Measurements from ENCODE around the gene COX6B2. TPM values are rescaled to one million over a fixed set of nuclear protein-coding genes. Genes with fewer than 3 reads are reported as not detected.
A peak's percentile ranks its signal among the peaks of the same experiment; 100 is the strongest.
"Not testable (repeated sequence)": the region's sequence is repeated elsewhere in the genome, so short reads cannot be mapped to it uniquely, and the experiment has no call there.

COX6B2 gene
- total and polyA plus RNA-seq, 4 experiments from 2014 or later: 0.38 TPM; not detected in 3

GRCh38 chr19:55339105-55339888 lies 15.2 kb downstream of the COX6B2 start, which contains the start of gene KMT5C:
Gene KMT5C, plus strand, starts transcription at chr19:55339876. Its CDS starts 2,061 bp downstream, at chr19:55341937.
- peak within 1 kb of the TSS; percentile 90 for H3K27ac ChIP-seq (ENCODE audit: low read depth, low read length)
- peaks cover 3% of the 10 kb centered on the region for H3K36me3 ChIP-seq (ENCODE audit: insufficient read depth, low read length)
- H3K27me3 ChIP-seq (ENCODE audit: insufficient read depth, low read length): no peaks in the 10 kb centered on the region
- no peaks in the 10 kb centered on the region for H3K9me3 ChIP-seq (ENCODE audit: control insufficient read depth in 1 of 2, low read length in 2 of 2)
- H3K27ac Mint-ChIP-seq: peak within 1 kb of the TSS; percentile 97 to 100 (median 99)
- H3K4me3 ChIP-seq (ENCODE audit: low read length in 2 of 2): peak within 1 kb of the TSS; percentile 66 to 74
- peaks cover 9 to 35% (median 18%) of the 10 kb centered on the region in 4 donors for H3K4me1 Mint-ChIP-seq
- peaks cover 4 to 9% of the 10 kb centered on the region in 2 donors for H3K36me3 Mint-ChIP-seq
- peak; percentile 100 for DNase-seq
- peaks cover 1 to 12% of the 10 kb centered on the region in 2 donors for H3K27me3 Mint-ChIP-seq
- ChIA-PET CTCF (ENCODE audit: partially characterized antibody) (interaction anchor here (1.0 to 2.6 kb wide), 10 partner anchors 8 to 137 kb away, joined by 3 to 30 read pairs (median 5); partner anchors contain the start of genes HSPBP1, TMEM238 and ZNF628), POLR2A (ENCODE audit: partially characterized antibody) (interaction anchor here (0.5 to 4.1 kb wide), 34 partner anchors 9 to 890 kb away, joined by 3 to 94 read pairs (median 6); partner anchors contain the start of genes COX6B2, FIZ1, HSPBP1 and ISOC2)
- peaks cover 0 to 5% (median 0%) of the 10 kb centered on the region in 8 donors for H3K9me3 Mint-ChIP-seq
- H3K4me3 Mint-ChIP-seq: peak within 1 kb of the TSS; percentile 90 to 96 (median 93)
- intact Hi-C loops (cut with micrococcal nuclease): loop anchor here (1.0 kb wide), 10 partner anchors 15 to 314 kb away; partner anchors contain the start of genes COX6B2, HSPBP1, PPP1R12C and PPP6R1
- peaks cover 24% of the 10 kb centered on the region for H3K4me1 ChIP-seq (ENCODE audit: insufficient read depth, low read length)

DNA sequence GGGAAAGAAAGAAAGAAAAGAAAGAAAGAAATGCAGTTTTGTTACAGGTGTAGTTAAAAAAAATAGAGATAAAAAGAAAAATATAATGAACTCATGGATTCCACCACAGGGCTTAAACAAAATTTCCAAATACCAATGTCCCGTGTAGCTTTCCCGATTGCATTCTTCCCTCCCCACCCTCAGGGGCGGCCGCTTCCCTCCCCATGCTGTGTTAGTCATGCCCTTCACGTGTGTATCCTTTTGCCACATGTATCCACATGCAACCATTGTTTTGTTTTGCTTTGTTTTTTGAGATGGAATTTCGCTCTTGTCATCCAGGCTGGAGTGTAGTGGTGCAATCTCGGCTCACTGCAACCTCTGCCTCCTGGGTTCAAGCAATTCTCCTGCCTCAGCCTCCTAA lies 18.4 kb downstream of the COX6B2 start:
- Mint-ChIP-seq H3K27ac (peak overlapping the region in 2 of 7 donors; percentile 97 to 98), H3K9me3 (peaks cover 0 to 5% (median 0%) of the 10 kb centered on the region in 8 donors), H3K4me1 (peaks cover 7 to 29% (median 14%) of the 10 kb centered on the region in 4 donors), H3K4me3 (no peak overlapping the region), H3K27me3 (peaks cover 1 to 17% of the 10 kb centered on the region in 2 donors), H3K36me3 (peaks cover 0 to 9% of the 10 kb centered on the region in 2 donors)
- Histone ChIP-seq H3K36me3 (ENCODE audit: insufficient read depth, low read length) (no peaks in the 10 kb centered on the region), H3K4me1 (ENCODE audit: insufficient read depth, low read length) (peaks cover 18% of the 10 kb centered on the region), H3K27ac (ENCODE audit: low read depth, low read length) (no peak overlapping the region), H3K27me3 (ENCODE audit: insufficient read depth, low read length) (no peaks in the 10 kb centered on the region), H3K9me3 (ENCODE audit: control insufficient read depth in 1 of 2, low read length in 2 of 2) (no peaks in the 10 kb centered on the region), H3K4me3 (ENCODE audit: low read length in 2 of 2) (no peak overlapping the region)
- intact Hi-C loops (cut with micrococcal nuclease): no loop called here
- no peak for DNase-seq
- CTCF ChIA-PET (ENCODE audit: partially characterized antibody): no interaction called here
- POLR2A ChIA-PET (ENCODE audit: partially characterized antibody): interaction anchor here (1.6 to 4.1 kb wide), 2 partner anchors 34 to 50 kb away, joined by 10 to 94 read pairs; partner anchors contain the start of genes RPL28 and TMEM238

DNA sequence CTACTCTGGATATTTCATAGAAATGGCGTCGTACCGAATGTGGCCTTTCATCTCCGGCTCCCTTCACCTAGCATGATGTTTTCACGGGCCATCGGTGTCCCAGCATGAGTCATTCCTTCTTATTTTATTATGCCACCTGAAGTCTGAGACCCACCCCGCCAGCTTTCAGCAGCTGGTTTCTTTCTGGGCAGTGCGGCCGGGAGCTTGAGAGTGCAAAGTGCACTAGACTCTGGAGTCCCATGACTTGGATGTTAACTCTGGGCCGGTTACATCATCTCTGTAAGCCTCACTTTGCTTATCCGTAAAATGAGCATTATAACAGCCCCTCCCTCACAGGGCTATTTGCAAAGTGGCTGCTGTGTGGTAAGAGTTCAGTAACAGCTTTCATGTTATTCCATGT lies 20.6 kb downstream of the COX6B2 start:
- H3K4me3 Mint-ChIP-seq: no peak overlapping the region
- intact Hi-C loops (cut with micrococcal nuclease): no loop called here
- H3K27ac ChIP-seq (ENCODE audit: low read depth, low read length): no peak overlapping the region
- H3K4me1 ChIP-seq (ENCODE audit: insufficient read depth, low read length): peaks cover 7% of the 10 kb centered on the region
- no peak overlapping the region for H3K4me3 ChIP-seq (ENCODE audit: low read length in 2 of 2)
- POLR2A ChIA-PET (ENCODE audit: partially characterized antibody): no interaction called here
- peaks cover 5 to 8% (median 6%) of the 10 kb centered on the region in 4 donors for H3K4me1 Mint-ChIP-seq
- peaks cover 0 to 5% (median 0%) of the 10 kb centered on the region in 8 donors for H3K9me3 Mint-ChIP-seq
- H3K36me3 Mint-ChIP-seq: peaks cover 0 to 6% of the 10 kb centered on the region in 2 donors
- H3K27ac Mint-ChIP-seq: peak overlapping the region in 1 of 7 donors; percentile 97
- H3K27me3 ChIP-seq (ENCODE audit: insufficient read depth, low read length): no peaks in the 10 kb centered on the region
- no peak for DNase-seq
- peaks cover 1 to 18% of the 10 kb centered on the region in 2 donors for H3K27me3 Mint-ChIP-seq
- H3K9me3 ChIP-seq (ENCODE audit: control insufficient read depth in 1 of 2, low read length in 2 of 2): no peaks in the 10 kb centered on the region
- no peaks in the 10 kb centered on the region for H3K36me3 ChIP-seq (ENCODE audit: insufficient read depth, low read length)
- CTCF ChIA-PET (ENCODE audit: partially characterized antibody): no interaction called here

- CTCF ChIA-PET (ENCODE audit: partially characterized antibody); H3K9me3 ChIP-seq (ENCODE audit: control insufficient read depth in 1 of 2, low read length in 2 of 2); H3K27me3 ChIP-seq (ENCODE audit: insufficient read depth, low read length); H3K4me1 ChIP-seq (ENCODE audit: insufficient read depth, low read length); H3K27ac Mint-ChIP-seq; H3K4me3 Mint-ChIP-seq; H3K36me3 Mint-ChIP-seq; H3K9me3 Mint-ChIP-seq; H3K27ac ChIP-seq (ENCODE audit: low read depth, low read length); intact Hi-C loops (cut with micrococcal nuclease); H3K4me1 Mint-ChIP-seq; POLR2A ChIA-PET (ENCODE audit: partially characterized antibody); H3K4me3 ChIP-seq (ENCODE audit: low read length in 2 of 2); H3K36me3 ChIP-seq (ENCODE audit: insufficient read depth, low read length); DNase-seq: not testable (repeated sequence)
- H3K27me3 Mint-ChIP-seq: peaks cover 0 to 14% of the 10 kb centered on the region in 2 donors
Measured at GRCh38 chr19:55329791-55330190, 24.7 kb downstream of the COX6B2 start.

DNA sequence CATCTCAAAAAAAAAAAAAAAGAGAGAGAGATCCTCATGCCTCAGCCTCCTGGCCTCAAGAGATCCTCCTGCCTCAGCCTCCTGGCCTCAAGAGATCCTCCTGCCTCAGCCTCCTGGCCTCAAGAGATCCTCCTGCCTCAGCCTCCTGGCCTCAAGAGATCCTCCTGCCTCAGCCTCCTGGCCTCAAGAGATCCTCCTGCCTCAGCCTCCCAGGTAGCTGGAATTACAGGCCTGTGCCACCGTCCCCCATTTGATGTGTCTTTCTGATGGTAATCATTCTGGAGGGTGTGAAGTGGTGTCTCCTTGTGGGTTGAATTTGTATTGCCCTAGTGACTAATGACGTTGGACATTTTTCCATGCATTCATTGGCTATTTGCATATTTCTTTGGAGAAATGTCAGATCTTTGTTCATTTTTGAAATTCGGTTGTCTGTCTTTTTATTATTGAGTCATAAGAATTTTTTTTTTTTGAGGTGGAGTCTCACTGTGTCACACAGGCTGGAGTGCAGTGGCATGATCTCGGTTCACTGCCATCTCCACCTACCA lies 25.7 kb downstream of the COX6B2 start:
- H3K4me1 ChIP-seq (ENCODE audit: insufficient read depth, low read length); DNase-seq; H3K9me3 Mint-ChIP-seq; H3K27ac ChIP-seq (ENCODE audit: low read depth, low read length); CTCF ChIA-PET (ENCODE audit: partially characterized antibody); POLR2A ChIA-PET (ENCODE audit: partially characterized antibody); H3K4me3 Mint-ChIP-seq; H3K27me3 ChIP-seq (ENCODE audit: insufficient read depth, low read length); H3K36me3 Mint-ChIP-seq; H3K36me3 ChIP-seq (ENCODE audit: insufficient read depth, low read length); H3K9me3 ChIP-seq (ENCODE audit: control insufficient read depth in 1 of 2, low read length in 2 of 2); intact Hi-C loops (cut with micrococcal nuclease); H3K4me3 ChIP-seq (ENCODE audit: low read length in 2 of 2); H3K27ac Mint-ChIP-seq; H3K4me1 Mint-ChIP-seq: not testable (repeated sequence)
- peaks cover 2 to 13% of the 10 kb centered on the region in 2 donors for H3K27me3 Mint-ChIP-seq

- no peak within 1 kb of the TSS for H3K4me3 Mint-ChIP-seq
- H3K9me3 Mint-ChIP-seq: no peaks in the 10 kb centered on the region
- Histone ChIP-seq H3K27me3 (ENCODE audit: insufficient read depth, low read length) (no peaks in the 10 kb centered on the region), H3K4me1 (ENCODE audit: insufficient read depth, low read length) (no peaks in the 10 kb centered on the region), H3K4me3 (ENCODE audit: low read length in 2 of 2) (no peak within 1 kb of the TSS), H3K36me3 (ENCODE audit: insufficient read depth, low read length) (no peaks in the 10 kb centered on the region), H3K9me3 (ENCODE audit: control insufficient read depth in 1 of 2, low read length in 2 of 2) (no peaks in the 10 kb centered on the region), H3K27ac (ENCODE audit: low read depth, low read length) (no peak within 1 kb of the TSS)
- DNase-seq: no peak
- peaks cover 0 to 2% (median 0%) of the 10 kb centered on the region in 4 donors for H3K4me1 Mint-ChIP-seq
- POLR2A ChIA-PET (ENCODE audit: partially characterized antibody): interaction anchor here (1.0 kb wide), 1 partner anchor 14 kb away, joined by 3 read pairs; the partner anchor contains the start of gene KMT5C
- intact Hi-C loops (cut with micrococcal nuclease): no loop called here
- no peaks in the 10 kb centered on the region for H3K36me3 Mint-ChIP-seq
- H3K27ac Mint-ChIP-seq: no peak within 1 kb of the TSS
- CTCF ChIA-PET (ENCODE audit: partially characterized antibody): no interaction called here
- peaks cover 7 to 20% of the 10 kb centered on the region in 2 donors for H3K27me3 Mint-ChIP-seq
Measured at GRCh38 chr19:55325172-55325571, 29.3 kb downstream of the COX6B2 start, which contains the start of gene TMEM150B. Gene TMEM150B, minus strand, starts transcription at chr19:55325341. Its CDS starts 4,305 bp downstream, at chr19:55321036.

DNA sequence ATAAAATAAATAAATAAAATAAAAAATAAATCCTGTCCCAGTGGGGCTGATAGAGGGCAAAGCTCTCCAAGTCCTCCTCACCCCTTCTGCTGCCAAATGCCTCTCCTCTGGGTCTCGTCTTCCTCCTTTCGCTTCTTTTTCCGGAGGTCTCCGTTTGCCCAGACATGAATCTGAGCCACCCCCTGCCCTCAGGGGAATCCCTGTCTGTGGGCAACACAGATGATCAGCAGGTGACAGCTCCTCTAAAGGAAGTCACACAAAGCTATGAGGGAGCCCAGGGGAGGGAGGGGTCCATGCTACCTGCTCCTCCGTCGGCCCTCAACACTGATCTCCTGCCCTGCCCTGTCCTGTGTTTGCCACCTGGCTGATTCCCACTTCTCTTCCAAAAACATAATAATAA lies 29.9 kb downstream of the COX6B2 start:
- H3K36me3 Mint-ChIP-seq: no peaks in the 10 kb centered on the region
- intact Hi-C loops (cut with micrococcal nuclease): no loop called here
- no peak overlapping the region for H3K27ac ChIP-seq (ENCODE audit: low read depth, low read length)
- H3K4me3 Mint-ChIP-seq: no peak overlapping the region
- H3K4me1 Mint-ChIP-seq: peaks cover 0 to 2% (median 0%) of the 10 kb centered on the region in 4 donors
- H3K27me3 ChIP-seq (ENCODE audit: insufficient read depth, low read length): no peaks in the 10 kb centered on the region
- H3K27ac Mint-ChIP-seq: no peak overlapping the region
- DNase-seq: no peak
- H3K9me3 ChIP-seq (ENCODE audit: control insufficient read depth in 1 of 2, low read length in 2 of 2): no peaks in the 10 kb centered on the region
- no peaks in the 10 kb centered on the region for H3K4me1 ChIP-seq (ENCODE audit: insufficient read depth, low read length)
- no peak overlapping the region for H3K4me3 ChIP-seq (ENCODE audit: low read length in 2 of 2)
- no peaks in the 10 kb centered on the region for H3K36me3 ChIP-seq (ENCODE audit: insufficient read depth, low read length)
- no peaks in the 10 kb centered on the region for H3K9me3 Mint-ChIP-seq
- ChIA-PET CTCF (ENCODE audit: partially characterized antibody) (no interaction called here), POLR2A (ENCODE audit: partially characterized antibody) (interaction anchor here (1.0 kb wide), 1 partner anchor 15 kb away, joined by 3 read pairs; the partner anchor contains the start of gene KMT5C)
- H3K27me3 Mint-ChIP-seq: peaks cover 7 to 20% of the 10 kb centered on the region in 2 donors
